ENCODE results near the gene CCNQ.

Gene CCNQ

GRCh38 chrX:153580700-153581386 lies 18.1 kb downstream of the CCNQ start:
- no peak overlapping the region for H3K27ac ChIP-seq

GRCh38 chrX:153578889-153579288 lies 20.1 kb downstream of the CCNQ start:
- H3K27ac ChIP-seq = no peak overlapping the region
- H3K4me3 ChIP-seq = no peak overlapping the region

More at GRCh38 chrX:153580700-153581386, 18.1 kb downstream of the CCNQ start:
- no peak overlapping the region for H3K4me3 ChIP-seq

GRCh38 chrX:153578200-153578835 lies 20.6 kb downstream of the CCNQ start:
- no peak overlapping the region for H3K4me3 ChIP-seq
- H3K27ac ChIP-seq = no peak overlapping the region

- Histone ChIP-seq H3K4me3 (no peak overlapping the region), H3K27ac (no peak overlapping the region)
Observed at GRCh38 chrX:153576961-153577360, 22.0 kb downstream of the CCNQ start.

GRCh38 chrX:153576239-153576870 lies 22.6 kb downstream of the CCNQ start:
- H3K4me3 ChIP-seq = no peak overlapping the region
- H3K27ac ChIP-seq = no peak overlapping the region

GRCh38 chrX:153573984-153574383 lies 25.0 kb downstream of the CCNQ start:
- Histone ChIP-seq H3K27ac (no peak overlapping the region), H3K4me3 (no peak overlapping the region)

- Histone ChIP-seq H3K27ac (no peak overlapping the region), H3K4me3 (no peak overlapping the region)
Observed at GRCh38 chrX:153572601-153573000, 26.3 kb downstream of the CCNQ start.

- no peak overlapping the region for H3K27ac ChIP-seq
- H3K4me3 ChIP-seq = no peak overlapping the region
Observed at GRCh38 chrX:153571534-153571908, 27.4 kb downstream of the CCNQ start.

GRCh38 chrX:153569475-153569874 lies 29.5 kb downstream of the CCNQ start:
- H3K4me3 ChIP-seq = no peak overlapping the region

GRCh38 chrX:153568451-153569011 lies 30.4 kb downstream of the CCNQ start:
- no peak overlapping the region for H3K4me3 ChIP-seq
- no peak overlapping the region for H3K27ac ChIP-seq

More at GRCh38 chrX:153569475-153569874, 29.5 kb downstream of the CCNQ start:
- no peak overlapping the region for H3K27ac ChIP-seq

- no peak overlapping the region for H3K27ac ChIP-seq
- H3K4me3 ChIP-seq = no peak overlapping the region
Observed at GRCh38 chrX:153565996-153566580, 32.9 kb downstream of the CCNQ start.

GRCh38 chrX:153564047-153564606 lies 34.8 kb downstream of the CCNQ start:
- Histone ChIP-seq H3K27ac (no peak overlapping the region), H3K4me3 (no peak overlapping the region)

- no peak overlapping the region for H3K27ac ChIP-seq
- no peak overlapping the region for H3K4me3 ChIP-seq
Observed at GRCh38 chrX:153562546-153562945, 36.4 kb downstream of the CCNQ start.

GRCh38 chrX:153561337-153561736 lies 37.6 kb downstream of the CCNQ start:
- Histone ChIP-seq H3K27ac (no peak overlapping the region), H3K4me3 (no peak overlapping the region)

GRCh38 chrX:153560466-153560865 lies 38.5 kb downstream of the CCNQ start:
- H3K27ac ChIP-seq = no peak overlapping the region
- H3K4me3 ChIP-seq = no peak overlapping the region

- H3K27ac ChIP-seq = no peak overlapping the region
- H3K4me3 ChIP-seq = no peak overlapping the region
Observed at GRCh38 chrX:153560000-153560399, 38.9 kb downstream of the CCNQ start.

- H3K27ac ChIP-seq = no peak overlapping the region
- no peak overlapping the region for H3K4me3 ChIP-seq
Observed at GRCh38 chrX:153557618-153558355, 41.2 kb downstream of the CCNQ start.

- no peak overlapping the region for H3K27ac ChIP-seq
Observed at GRCh38 chrX:153556767-153557166, 42.2 kb downstream of the CCNQ start.

GRCh38 chrX:153554519-153555167 lies 44.3 kb downstream of the CCNQ start:
- Histone ChIP-seq H3K27ac (no peak overlapping the region), H3K4me3 (no peak overlapping the region)

More at GRCh38 chrX:153556767-153557166, 42.2 kb downstream of the CCNQ start:
- H3K4me3 ChIP-seq = no peak overlapping the region
